DMS79 treated with DMSO at 0.1 percent for 48 hours (cell line): ENCODE measurements around the gene IKBKE.

Source experiments
- DNase-seq: peaks from one replicate; lab custom pipeline; 2025; lab: John Stamatoyannopoulos, UW

The IKBKE gene

DNA sequence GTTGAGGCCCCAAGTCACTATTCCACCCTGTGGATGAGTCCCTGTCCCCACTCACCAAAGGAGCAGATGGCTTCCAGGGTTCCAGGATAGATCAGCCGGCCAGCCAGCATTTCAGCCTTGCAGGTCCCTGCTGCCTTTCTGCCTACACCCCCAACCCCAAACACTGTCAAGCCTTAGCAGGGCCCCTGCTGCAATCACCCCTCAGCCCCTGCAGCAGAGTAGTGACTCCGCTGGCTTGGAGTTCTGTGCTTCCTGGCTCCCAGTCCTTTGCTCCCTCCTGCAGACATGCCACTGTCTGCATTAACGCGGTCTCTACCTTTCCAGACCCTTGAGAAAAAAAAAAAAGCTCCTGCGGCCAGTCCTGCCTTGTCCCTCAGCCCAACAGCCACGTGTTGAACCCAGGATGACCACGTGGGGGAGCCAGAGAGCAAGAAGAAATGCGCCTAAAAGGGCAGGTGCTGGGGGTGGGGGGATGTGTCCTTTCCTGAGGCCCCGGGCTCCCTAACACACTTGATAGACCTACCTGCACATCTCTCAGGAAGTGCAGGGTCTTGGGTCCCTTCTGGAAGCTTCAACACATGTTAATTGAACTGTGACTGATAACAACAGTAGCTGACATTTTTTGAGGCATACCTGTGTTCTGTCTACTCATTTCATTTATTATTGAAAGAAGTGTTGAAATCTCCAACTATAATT lies 74.4 kb downstream of the IKBKE start:
- DNase-seq, result peak; percentile 66

DNA sequence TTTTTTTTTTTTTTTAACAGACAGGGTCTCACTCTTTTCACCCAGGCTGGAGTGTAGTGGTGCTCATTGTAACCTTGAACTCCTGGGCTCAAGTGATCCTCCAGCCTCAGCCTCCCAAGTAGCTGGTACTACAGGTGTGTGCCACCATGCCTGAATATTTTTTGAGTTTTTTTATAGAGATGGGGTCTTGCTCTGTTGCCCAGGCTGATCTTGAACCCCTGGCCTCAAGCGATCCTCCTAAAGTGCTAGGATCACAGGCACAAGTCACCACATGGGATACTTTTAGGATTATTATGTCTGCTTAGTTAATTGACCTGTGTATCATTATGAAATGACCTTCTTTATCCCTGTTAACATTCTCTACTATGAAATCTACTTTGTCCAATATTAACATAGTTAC lies 75.1 kb downstream of the IKBKE start:
- DNase-seq, result no peak
